GM18505 (cell line): ENCODE data around the gene GNA15.
"Not testable (repeated sequence)": the region's sequence is repeated elsewhere in the genome, so short reads cannot be mapped to it uniquely, and the experiment has no call there.

ENCODE experiments used
- ATAC-seq: cut with Tn5 transposase; IDR thresholded peaks from one replicate; pipeline ENCODE4 v1.9.1; 2021; ENCODE audit not compliant: unreplicated experiment
- POLR2A ChIP-seq: IDR thresholded peaks from 4 replicates; pipeline ENCODE4 v1.6.1; 2011; ENCODE audit warnings: borderline replicate concordance; ENCODE audit not compliant: insufficient read depth, insufficient read length; ENCODE audit errors: extremely low read depth

GNA15 gene

GRCh38 chr19:3194106-3195087 lies 58.6 kb downstream of the GNA15 start:
- ATAC-seq = no peak
- TF ChIP-seq POLR2A = no peak

GRCh38 chr19:3196064-3196932 lies 60.5 kb downstream of the GNA15 start:
- no peak for ATAC-seq
- TF ChIP-seq POLR2A = no peak

GRCh38 chr19:3196933-3197205 lies 61.0 kb downstream of the GNA15 start:
- no peak for ATAC-seq

GRCh38 chr19:3198901-3199700 lies 63.3 kb downstream of the GNA15 start:
- ATAC-seq = no peak
- no peak for TF ChIP-seq POLR2A

More at GRCh38 chr19:3196933-3197205, 61.0 kb downstream of the GNA15 start:
- TF ChIP-seq POLR2A = no peak

DNA sequence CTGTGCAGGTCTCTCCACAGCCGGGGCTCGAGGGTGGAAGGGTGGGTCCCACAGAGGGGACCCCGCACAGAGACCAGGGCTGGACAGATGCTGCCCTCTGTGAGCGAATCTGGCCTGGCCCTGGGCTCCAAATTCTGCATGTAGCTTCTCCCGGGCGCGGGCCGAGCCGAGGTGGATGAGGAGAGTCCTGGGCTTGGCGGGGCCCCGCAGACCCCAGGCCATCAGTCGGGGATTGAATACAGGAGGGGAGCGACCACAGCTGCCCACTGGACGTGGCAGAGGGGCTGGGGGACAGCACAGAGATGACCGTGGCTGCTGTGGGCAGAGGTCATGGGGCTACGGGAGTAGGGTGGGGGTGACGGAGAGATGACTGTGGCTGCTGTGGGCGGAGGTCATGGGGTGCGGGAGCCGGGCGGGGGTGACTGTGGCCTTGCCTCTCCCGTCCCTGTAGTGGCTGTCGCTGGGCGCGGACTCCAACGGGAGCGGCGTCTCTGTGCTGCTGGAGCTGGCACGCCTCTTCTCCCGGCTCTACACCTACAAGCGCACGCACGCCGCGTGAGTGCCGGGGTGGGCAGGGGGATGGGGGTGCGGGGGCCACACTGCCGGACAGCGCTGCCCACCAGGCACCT lies 65.4 kb downstream of the GNA15 start:
- ATAC-seq = no peak
- TF ChIP-seq POLR2A = no peak

GRCh38 chr19:3201911-3202310 lies 66.1 kb downstream of the GNA15 start:
- ATAC-seq = no peak
- no peak for TF ChIP-seq POLR2A

- no peak for TF ChIP-seq POLR2A
- no peak for ATAC-seq
Measured at GRCh38 chr19:3202346-3202745, 66.5 kb downstream of the GNA15 start.

DNA sequence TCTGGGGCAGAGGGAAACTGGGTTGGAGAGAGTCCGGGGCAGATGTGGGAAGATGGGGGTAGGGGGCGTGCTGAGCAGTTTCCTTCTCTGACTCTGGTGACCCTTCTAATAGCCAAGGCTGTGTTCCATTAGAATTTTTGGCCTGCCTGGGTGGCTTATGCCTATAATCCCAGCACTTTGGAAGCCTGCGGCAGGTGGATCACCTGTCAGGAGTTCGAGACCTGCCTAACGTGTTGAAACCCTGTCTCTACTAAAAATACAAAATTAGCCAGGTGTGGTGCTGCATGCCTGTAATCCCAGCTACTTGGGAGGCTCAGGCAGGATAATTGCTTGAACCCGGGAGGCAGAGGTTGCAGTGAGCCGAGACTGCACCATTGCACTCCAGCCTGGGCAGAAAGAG lies 67.1 kb downstream of the GNA15 start:
- not testable (repeated sequence) for ATAC-seq

- no peak for ATAC-seq
- no peak for TF ChIP-seq POLR2A
Measured at GRCh38 chr19:3203805-3204645, 68.2 kb downstream of the GNA15 start.

- no peak for TF ChIP-seq POLR2A
- no peak for ATAC-seq
Measured at GRCh38 chr19:3204646-3205275, 68.9 kb downstream of the GNA15 start.

- TF ChIP-seq POLR2A = no peak
- ATAC-seq = no peak
Measured at GRCh38 chr19:3206216-3206953, 70.6 kb downstream of the GNA15 start.
